Adrenal gland (tissue), 12 donors: ENCODE results near the gene CSF2. TPM values are rescaled to one million over a fixed set of nuclear protein-coding genes. Genes with fewer than 3 reads are reported as not detected.

Experiments
- DNase-seq, 7 donors: peaks; one replicate each; pipeline ENCODE4 v3.0.0-alpha.2; 2019 to 2020
- H3K27ac ChIP-seq, 5 donors: fragments of 200-600 bp; sonication (generic) in 4 of 5; 1 replicate in 3 of 5; 2 replicates in 2 of 5; pipeline versions ENCODE4 v1.5.1 to v1.8.0; 2016 to 2020; ENCODE audit warnings: mild to moderate bottlenecking in 1 of 5
- H3K27me3 ChIP-seq: fragments of 200-600 bp; 2 replicates; pipeline ENCODE4 v1.8.0; 2021
- H3K36me3 ChIP-seq, 2 donors: fragments of 200-600 bp; replicated peaks in 1 of 2; 1 replicate in 1 of 2; 2 replicates in 1 of 2; pipeline versions ENCODE4 v1.5.1 to v1.8.0; 2018 to 2022
- H3K4me1 ChIP-seq, 2 donors: fragments of 200-600 bp; replicated peaks in 1 of 2; 1 replicate in 1 of 2; 2 replicates in 1 of 2; pipeline versions ENCODE4 v1.5.1 to v1.8.0; 2018 to 2021
- H3K4me3 ChIP-seq, 4 donors: fragments of 200-600 bp; sonication (generic) in 3 of 4; one replicate each; pipeline ENCODE4 v1.5.1; 2016 to 2018
- H3K9me3 ChIP-seq, 3 donors: fragments of 200-600 bp; sonication (generic) in 1 of 3; replicated peaks in 1 of 3; 1 replicate in 2 of 3; 2 replicates in 1 of 3; pipeline versions ENCODE4 v1.5.1 to v1.8.0; 2016 to 2021
- POLR2A ChIP-seq, 2 donors: fragments of 450-650 bp; IDR thresholded peaks; one replicate each; pipeline ENCODE4 v1.6.1; 2017; ENCODE audit warnings: antibody characterized with exemption in 2 of 2, mild to moderate bottlenecking in 2 of 2, moderate library complexity in 1 of 2
- WGBS, 4 donors: extraction: QIAGEN DNeasy Blood & Tissue Kit in 2 of 4; methylation state at CpG; one replicate each; pipeline versions ENCODE4 v1.1.5 to v1.1.7; 2013 to 2017; 5-methylcytosine and 5-hydroxymethylcytosine counted together
- intact Hi-C, 2 donors: fragments of 100-400 bp; cut with DNase I; formaldehyde crosslinking; loops; one replicate each; pipeline versions ENCODE4 v1.14.1 to v1.15.0; 2022 to 2023
- polyA plus RNA-seq, 3 donors: library from polyadenylated mRNA; stranded (reverse); fragments of 200-250 nt in 2 of 3; fragments of 350-450 nt in 1 of 3; fragmentation: Illumina TruSeq in 1 of 3; extraction: RNeasy Lipid Tissue Mini Kit (QIAGEN cat#74804) in 1 of 3; gene quantifications; one replicate each; pipeline ENCODE4 v1.2.3, GENCODE V29; 2013 to 2014
- total RNA-seq, 9 donors: library from RNA; depleted of rRNA in 4 of 9; stranded (reverse); fragments of >200 nt in 4 of 9; fragments of 120-200 nt in 1 of 9; fragmentation: NEBNext Ultra II Directional in 1 of 9; extraction: Animal tissue kit (Norgen Biotek cat#: 25700) in 1 of 9; gene quantifications; one replicate each; pipeline versions ENCODE4 v1.1.0 to v1.2.4, GENCODE V29; 2013 to 2023
- TF ChIP-seq, protein P1 (sequence below), 6 experiments: fragments of 450-650 bp in 4 of 6; fragments of 200-600 bp in 2 of 6; sonication (generic) in 1 of 6; IDR thresholded peaks; 1 replicate in 5 of 6; 2 replicates in 1 of 6; pipeline versions ENCODE4 v1.5.1 to v1.8.0; 2016 to 2021; ENCODE audit warnings: antibody characterized with exemption in 6 of 6, mild to moderate bottlenecking in 2 of 6, moderate library complexity in 1 of 6
- donor health status: healthy with polysubstance abuse.
- donor health status: Bipolar disorder and iron deficiency.
- donor health status: DM: yes; HTN: yes; CAD: no.
- donor health status: DM: no; HTN: no; CAD: no.
- donor health status: DM: no; HTN: no; CAD: no.
- donor health status: DM: yes; HTN: yes; CAD: no.

The CSF2 gene
- total and polyA plus RNA-seq, 12 donors = 0.31 TPM; not detected in 11

DNA sequence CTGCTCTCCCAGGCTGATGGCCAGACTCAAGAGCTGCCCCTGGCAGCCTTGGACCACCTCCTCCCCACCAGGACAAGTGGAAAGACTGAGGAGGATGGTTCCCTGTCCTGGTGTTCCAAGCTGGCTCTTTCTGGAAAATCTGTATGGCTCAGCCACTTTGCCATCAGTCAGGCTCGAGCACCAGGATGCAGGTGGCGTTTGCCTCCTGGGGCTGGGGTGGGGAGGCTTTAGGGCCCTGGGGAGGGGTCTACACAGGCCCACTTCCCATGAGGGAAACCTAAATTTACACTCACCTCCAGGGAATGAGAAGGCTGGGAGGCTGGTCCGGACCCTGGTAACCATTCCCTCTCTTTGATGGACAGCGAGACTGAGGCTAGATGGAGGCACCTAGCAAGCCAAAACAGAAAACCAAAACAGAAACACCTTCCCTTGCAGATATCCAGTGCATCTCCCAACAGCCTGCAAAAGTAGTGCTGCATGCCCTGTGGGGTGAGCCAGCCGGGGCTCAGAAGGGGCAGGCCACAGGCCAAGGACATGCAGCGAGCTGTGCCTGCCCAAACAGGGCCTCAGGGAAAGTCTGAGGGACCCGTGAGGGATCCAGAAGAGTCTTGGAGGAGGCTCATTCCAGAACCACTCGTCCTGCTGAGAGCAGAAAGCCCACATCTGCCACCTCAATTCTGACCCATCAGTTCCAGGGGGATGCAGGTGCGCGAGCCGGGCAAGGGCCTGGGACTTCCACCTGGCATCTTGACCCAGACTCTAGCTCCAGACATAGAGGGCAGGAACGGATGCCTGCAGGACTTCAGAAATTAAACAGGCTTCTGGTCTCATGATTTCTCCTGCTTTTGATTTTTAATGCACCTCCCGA, 5.4 kb upstream of the CSF2 start:
- intact Hi-C loops = loop anchor here in 1 of 2 donors (5.0 kb wide), 1 partner anchor 64 kb away; no protein-coding TSS in a partner anchor
- Histone ChIP-seq H3K27ac (no peak overlapping the region), H3K27me3 (no peaks in the 10 kb centered on the region), H3K4me3 (no peak overlapping the region), H3K9me3 (no peaks in the 10 kb centered on the region), H3K4me1 (no peaks in the 10 kb centered on the region), H3K36me3 (no peaks in the 10 kb centered on the region)
- WGBS, 4 donors = 86 to 94% (median 92%) methylated on average over 8 to 13 of the region's 13 CpGs
- DNase-seq = no peak
- no peak for TF ChIP-seq POLR2A (IDR thresholded peaks at IDR 0.05)
- TF ChIP-seq, protein P1, sequence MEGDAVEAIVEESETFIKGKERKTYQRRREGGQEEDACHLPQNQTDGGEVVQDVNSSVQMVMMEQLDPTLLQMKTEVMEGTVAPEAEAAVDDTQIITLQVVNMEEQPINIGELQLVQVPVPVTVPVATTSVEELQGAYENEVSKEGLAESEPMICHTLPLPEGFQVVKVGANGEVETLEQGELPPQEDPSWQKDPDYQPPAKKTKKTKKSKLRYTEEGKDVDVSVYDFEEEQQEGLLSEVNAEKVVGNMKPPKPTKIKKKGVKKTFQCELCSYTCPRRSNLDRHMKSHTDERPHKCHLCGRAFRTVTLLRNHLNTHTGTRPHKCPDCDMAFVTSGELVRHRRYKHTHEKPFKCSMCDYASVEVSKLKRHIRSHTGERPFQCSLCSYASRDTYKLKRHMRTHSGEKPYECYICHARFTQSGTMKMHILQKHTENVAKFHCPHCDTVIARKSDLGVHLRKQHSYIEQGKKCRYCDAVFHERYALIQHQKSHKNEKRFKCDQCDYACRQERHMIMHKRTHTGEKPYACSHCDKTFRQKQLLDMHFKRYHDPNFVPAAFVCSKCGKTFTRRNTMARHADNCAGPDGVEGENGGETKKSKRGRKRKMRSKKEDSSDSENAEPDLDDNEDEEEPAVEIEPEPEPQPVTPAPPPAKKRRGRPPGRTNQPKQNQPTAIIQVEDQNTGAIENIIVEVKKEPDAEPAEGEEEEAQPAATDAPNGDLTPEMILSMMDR (IDR thresholded peaks at IDR 0.05) = no peak

- Histone ChIP-seq H3K4me1 (no peaks in the 10 kb centered on the region), H3K27ac (no peak overlapping the region), H3K9me3 (no peaks in the 10 kb centered on the region), H3K4me3 (no peak overlapping the region), H3K27me3 (no peaks in the 10 kb centered on the region), H3K36me3 (no peaks in the 10 kb centered on the region)
- intact Hi-C loops = loop anchor here in 1 of 2 donors (5.0 kb wide), 1 partner anchor 63 kb away; no protein-coding TSS in a partner anchor
- no peak for DNase-seq
- WGBS, 4 donors = 78 to 92% (median 85%) methylated on average over 5 to 10 of the region's 10 CpGs
- no peak for TF ChIP-seq POLR2A (IDR thresholded peaks at IDR 0.05)
- TF ChIP-seq, protein P1 (IDR thresholded peaks at IDR 0.05) = no peak
These were observed 4.0 kb upstream of the CSF2 start for GRCh38 chr5:132069561-132069960.

GRCh38 chr5:132069994-132070393, 3.6 kb upstream of the CSF2 start:
- no peak overlapping the region for H3K4me3 ChIP-seq
- no peaks in the 10 kb centered on the region for H3K4me1 ChIP-seq
- 80 to 100% (median 96%) methylated on average over 1 to 3 of the region's 3 CpGs for WGBS, 4 donors
- no peak for DNase-seq
- no peaks in the 10 kb centered on the region for H3K36me3 ChIP-seq
- no peaks in the 10 kb centered on the region for H3K27me3 ChIP-seq
- TF ChIP-seq, protein P1 (IDR thresholded peaks at IDR 0.05) = no peak
- no peak for TF ChIP-seq POLR2A (IDR thresholded peaks at IDR 0.05)
- no peaks in the 10 kb centered on the region for H3K9me3 ChIP-seq
- no peak overlapping the region for H3K27ac ChIP-seq
- intact Hi-C loops = loop anchor here in 1 of 2 donors (5.0 kb wide), 1 partner anchor 62 kb away; no protein-coding TSS in a partner anchor

DNA sequence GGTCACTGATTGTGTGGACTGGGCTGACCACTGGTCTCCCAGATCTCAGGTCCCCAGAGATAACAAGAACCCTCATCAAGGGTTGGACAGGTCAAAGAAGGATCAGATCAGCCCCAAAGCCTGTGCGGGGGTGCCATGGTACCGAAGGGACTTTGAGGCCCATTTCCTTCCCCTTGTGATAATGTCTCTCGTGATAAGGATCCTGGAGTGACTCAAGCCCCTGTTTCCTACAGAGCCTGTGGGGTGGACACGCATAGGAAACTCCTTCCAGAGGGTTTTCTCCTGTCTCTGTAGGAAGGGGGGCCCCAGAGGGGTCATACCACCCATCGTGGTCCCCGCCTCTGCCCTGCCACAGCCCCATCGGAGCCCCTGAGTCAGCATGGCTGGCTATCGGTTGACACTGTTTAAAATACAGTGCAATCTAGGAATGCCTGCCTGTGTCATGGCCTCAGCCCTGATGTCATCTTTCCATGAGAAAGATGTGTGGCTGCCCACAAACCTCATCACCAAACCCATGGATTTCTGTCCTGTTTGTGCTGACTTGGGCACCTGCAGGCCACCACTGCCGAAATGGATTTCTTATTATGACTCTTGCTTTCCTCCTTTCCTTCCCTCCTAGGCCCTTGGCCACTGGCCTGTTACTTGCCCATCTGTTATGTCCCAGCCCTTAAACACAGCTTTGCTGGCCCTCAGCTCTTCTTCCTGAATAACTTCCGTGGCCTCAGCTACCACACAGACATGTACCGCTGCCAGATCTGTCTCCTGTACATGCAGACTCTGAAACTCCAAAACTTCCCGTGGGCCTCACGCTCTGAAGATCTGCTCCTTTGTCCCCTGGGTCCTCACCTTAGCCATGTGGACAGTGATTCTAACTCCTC, 2.9 kb upstream of the CSF2 start:
- 71 to 84% (median 74%) methylated on average over 10 to 13 of the region's 13 CpGs for WGBS, 4 donors
- H3K27ac ChIP-seq = no peak overlapping the region

More for the DNA sequence above, 2.9 kb upstream of the CSF2 start:
- Histone ChIP-seq H3K36me3 (no peaks in the 10 kb centered on the region), H3K27me3 (no peaks in the 10 kb centered on the region), H3K4me3 (no peak overlapping the region), H3K4me1 (no peaks in the 10 kb centered on the region), H3K9me3 (no peaks in the 10 kb centered on the region)
- DNase-seq = no peak
- TF ChIP-seq, protein P1 (IDR thresholded peaks at IDR 0.05) = no peak
- no peak for TF ChIP-seq POLR2A (IDR thresholded peaks at IDR 0.05)
- intact Hi-C loops = no loop called here
